ENCODE data around the gene AP3S1.
"Not testable (repeated sequence)": the region's sequence is repeated elsewhere in the genome, so short reads cannot be mapped to it uniquely, and the experiment has no call there.

The AP3S1 gene

DNA sequence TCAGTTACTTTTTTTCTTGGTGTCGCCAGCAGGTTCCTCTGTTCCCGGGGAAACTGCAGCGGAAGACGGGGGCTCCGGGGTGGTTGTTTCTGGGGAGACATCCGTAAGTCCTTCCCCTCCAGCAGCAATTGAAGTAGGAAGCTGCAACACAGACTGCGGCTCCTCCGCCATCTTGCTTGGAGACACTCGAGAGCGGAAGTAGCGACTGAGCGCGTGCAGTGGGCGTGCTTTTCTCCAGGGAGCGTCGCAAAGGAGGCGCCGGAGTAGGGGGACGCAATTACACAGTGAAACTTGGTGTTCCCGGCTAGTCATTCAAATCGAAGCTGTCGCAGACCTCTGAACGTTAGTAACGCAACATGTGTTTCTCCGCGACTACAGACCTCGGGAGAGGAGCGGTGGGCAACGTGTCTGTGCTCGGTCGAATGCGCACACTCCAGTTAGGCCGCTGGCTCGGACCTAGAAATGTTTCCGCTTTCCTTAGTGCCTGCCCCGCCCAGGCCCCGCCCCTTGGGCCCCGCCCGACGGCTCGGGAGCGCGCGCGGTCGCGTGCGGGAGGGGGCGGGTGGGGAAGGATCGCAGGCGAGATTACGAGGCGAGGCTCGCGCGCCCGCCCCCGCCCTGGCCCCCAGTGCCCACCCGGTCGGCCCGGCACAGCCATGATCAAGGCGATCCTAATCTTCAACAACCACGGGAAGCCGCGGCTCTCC, at the start of gene AP3S1, which contains the start of gene ATG12:
Gene AP3S1 (plus strand): TSS at position 554 of the 707 bp plus-strand sequence. CDS start 103 bp downstream, at position 657.
Gene ATG12 (minus strand): TSS at position 184 of the 707 bp plus-strand sequence. CDS start 13 bp downstream, at position 171.
- peak; percentile 81 for DNase-seq

DNA sequence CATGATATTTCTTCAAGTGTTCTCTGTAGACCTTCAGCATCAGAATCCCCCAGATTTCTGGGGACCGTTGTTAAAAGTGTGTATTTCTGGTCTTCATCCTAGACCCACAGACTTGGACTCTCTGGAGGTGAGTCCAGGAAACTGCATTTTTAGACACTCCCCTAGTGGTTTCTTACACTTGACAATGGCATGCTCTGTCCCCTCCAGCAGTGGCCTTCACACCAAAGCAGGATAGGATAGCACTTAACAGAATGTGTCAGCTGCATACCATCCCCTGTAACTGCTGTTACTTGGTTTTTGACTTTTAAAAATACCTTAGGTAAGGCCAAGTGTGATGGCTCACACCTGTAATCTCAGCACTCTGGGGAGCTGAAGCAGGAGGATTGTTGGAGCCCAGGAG, 46.0 kb upstream of the AP3S1 start:
- DNase-seq, result no peak

- DNase-seq, result no peak
Measured at GRCh38 chr5:115796656-115797055, 45.1 kb upstream of the AP3S1 start.

GRCh38 chr5:115798252-115798651, 43.5 kb upstream of the AP3S1 start:
- DNase-seq, result no peak

DNA sequence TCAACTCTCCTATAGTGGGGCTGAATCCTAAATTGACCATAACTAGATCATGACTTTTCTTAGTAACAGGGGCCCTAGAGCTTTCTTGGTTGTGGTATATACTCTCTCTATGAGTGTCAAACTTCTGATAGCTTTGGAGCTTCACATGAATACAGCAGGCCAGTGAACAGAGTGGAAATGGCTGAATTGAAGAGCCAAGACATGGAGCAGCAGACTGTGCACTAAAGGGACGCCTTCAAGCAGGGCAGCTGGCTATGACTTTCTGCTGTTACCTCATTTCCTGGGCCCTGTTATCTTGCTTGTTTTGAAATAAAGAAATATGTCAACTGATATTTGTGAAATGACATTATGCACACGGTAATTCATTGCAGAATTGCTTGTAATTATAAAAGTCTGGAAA, 41.6 kb upstream of the AP3S1 start:
- no peak for DNase-seq

GRCh38 chr5:115801152-115801551, 40.6 kb upstream of the AP3S1 start:
- DNase-seq, result no peak

DNA sequence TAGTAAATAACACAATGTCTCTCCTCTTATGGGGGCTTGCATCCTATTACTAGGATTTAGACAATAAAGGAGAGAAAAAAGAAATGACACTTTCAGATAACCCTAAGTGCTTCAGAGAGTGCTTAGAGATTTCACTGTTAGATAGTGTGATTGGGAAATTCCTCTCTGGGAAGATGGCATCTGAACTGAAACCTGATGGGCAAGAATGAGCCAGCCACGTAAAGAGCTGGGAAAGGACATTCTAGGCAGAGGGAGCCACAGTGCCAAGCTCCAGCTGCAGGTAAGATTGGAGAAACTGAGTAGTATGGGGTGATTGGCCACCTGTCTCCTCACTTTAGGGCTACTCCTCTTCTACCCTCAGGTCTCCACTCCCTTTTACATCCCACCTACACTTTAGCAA, 39.8 kb upstream of the AP3S1 start:
- no peak for DNase-seq

DNA sequence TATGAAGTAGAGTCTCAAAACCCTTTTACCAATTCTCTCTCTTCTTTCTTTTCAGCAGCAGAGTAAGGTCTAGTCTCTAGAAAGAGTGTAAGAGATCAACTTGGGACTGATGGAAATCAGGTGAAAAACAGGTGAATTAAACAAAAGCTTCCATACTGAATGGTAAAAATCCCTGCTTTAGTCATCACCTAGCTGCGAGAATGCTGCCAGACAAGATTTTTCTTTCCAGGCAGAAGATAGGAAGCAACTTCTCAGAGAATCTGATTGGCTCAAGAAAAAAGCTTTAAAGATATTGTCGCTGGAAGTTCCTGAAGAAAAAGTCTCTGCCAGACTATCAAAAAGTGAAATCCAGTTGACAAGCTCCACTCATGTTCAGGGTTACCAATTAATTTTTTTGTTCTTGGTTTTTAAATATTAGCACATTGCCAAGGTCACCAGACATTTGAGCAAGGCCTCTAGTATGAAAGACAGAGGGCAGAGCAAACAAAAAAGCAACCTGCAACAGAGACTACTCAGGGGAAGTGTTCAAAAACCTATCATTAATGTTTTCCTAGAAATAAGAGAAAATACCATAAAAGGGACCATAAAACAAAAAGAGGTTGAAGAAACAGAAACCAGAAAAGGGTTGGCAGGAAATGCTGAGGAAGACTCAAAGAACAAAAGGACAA, 34.6 kb upstream of the AP3S1 start:
- no peak for DNase-seq

GRCh38 chr5:115807654-115808052, 34.1 kb upstream of the AP3S1 start:
- no peak for DNase-seq

- not testable (repeated sequence) for DNase-seq
Measured at GRCh38 chr5:115808066-115808465, 33.7 kb upstream of the AP3S1 start.

DNA sequence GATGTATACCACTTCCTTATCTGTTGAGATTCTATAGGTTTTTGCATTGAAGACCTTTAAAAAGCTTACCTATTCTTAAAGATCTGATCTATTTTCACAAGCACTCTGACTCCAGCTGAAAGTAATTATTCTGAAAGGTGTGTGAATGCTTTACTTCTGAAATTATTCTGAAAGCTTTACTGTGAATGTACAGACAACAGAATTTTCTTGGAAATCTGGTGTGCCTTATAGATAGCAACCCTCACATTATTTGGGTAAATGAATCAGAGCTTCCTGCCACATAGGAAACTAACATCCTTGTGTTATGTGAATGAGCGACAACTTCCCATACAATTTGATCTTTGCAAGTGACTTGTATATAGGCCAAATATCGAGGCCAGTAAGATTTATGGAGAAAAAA, 31.8 kb upstream of the AP3S1 start:
- no peak for DNase-seq

DNA sequence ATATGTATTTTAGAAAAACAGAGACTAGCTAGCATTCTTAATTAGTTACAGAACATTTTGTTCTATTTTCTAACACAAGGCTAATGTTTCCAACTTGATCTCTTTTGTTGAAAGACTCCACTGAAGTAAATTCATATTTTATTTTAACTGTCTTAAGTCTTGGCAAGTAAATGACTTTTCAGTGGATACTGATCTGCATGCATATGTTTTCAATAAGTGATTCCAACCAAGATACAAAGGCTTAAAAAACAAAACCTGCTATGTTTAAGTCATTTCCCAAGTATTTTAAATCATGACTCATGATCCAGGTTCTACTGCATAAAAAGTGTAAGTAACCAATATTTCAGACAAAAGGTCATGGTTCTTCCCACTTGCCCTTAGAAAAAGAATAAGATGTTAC, 31.0 kb upstream of the AP3S1 start:
- DNase-seq, result peak; percentile 32

GRCh38 chr5:115811406-115811805, 30.3 kb upstream of the AP3S1 start:
- DNase-seq, result no peak

DNA sequence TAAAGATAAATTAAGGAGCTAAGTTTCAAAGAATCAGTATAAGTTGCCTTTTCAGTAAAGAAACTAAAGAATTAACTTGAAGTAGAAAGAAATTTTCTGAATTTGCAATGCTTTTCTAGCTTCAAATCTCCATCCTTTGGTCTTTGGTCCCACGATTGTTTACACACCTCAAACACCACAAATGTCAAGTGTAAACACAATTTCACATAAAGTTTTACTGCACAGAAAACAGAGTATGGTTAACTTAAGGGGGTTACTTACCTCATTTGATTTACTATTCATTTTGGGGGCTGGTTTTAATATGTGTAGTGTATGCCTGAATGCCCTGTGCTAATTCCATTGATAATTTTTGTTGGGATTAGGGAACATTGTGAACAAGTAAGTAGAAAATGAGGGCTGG, 29.4 kb upstream of the AP3S1 start:
- DNase-seq, result no peak

DNA sequence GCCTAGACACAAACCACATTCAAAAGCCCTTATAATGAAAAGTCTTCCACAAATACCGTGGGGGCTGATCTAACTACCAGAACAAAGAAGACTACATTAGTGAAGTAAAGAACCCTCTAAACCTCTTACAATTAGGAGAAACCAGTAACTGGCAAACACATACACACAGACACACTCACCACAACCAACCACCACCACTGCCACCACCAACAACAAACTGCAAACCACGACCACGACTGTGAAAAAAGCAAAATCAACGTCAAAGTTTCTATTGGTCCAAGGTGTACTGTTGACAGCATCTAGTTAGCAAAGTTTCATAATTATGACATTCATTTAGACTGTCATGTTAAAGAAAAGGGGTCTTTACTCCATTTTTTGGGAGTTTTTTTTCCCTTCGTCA, 28.0 kb upstream of the AP3S1 start:
- DNase-seq, result no peak

- DNase-seq, result no peak
Measured at GRCh38 chr5:115815006-115815692, 26.6 kb upstream of the AP3S1 start.

DNA sequence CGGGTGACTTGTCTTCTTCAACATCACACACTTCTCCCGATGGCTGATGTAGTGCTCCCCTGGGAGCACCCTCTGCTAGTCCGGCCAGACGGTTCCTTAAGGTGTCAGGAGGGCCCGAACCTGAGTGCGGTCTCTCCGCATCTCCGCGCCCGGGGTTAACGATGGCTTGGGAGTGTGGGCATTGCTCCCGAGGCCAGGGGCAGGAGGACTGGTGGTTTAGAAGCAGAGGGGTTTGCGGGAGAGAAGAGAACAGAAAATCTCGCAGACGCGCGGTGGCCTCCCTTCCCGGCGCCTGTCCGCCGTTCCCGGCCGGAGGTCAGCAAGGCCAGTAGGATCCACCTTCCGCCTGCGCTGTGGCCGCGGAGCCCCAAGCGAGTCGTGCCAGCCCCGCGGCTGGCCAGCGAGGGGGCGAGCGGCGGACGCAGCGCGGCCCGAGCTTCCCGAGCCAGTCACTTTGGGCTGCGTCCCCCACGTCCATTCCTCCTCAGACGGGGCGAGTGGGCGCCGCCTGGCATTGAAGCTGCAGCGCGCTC, 26.0 kb upstream of the AP3S1 start:
- no peak for DNase-seq

- DNase-seq, result no peak
Measured at GRCh38 chr5:115816226-115817081, 25.3 kb upstream of the AP3S1 start, which contains the start of gene CDO1. TSS of gene CDO1 (minus strand) at chr5:115816659. CDS start at chr5:115816397, 262 bp downstream.

GRCh38 chr5:115817386-115817785, 24.3 kb upstream of the AP3S1 start:
- no peak for DNase-seq

- DNase-seq, result no peak
Measured at GRCh38 chr5:115818821-115819220, 22.9 kb upstream of the AP3S1 start.

GRCh38 chr5:115820846-115821245, 20.9 kb upstream of the AP3S1 start:
- no peak for DNase-seq

DNA sequence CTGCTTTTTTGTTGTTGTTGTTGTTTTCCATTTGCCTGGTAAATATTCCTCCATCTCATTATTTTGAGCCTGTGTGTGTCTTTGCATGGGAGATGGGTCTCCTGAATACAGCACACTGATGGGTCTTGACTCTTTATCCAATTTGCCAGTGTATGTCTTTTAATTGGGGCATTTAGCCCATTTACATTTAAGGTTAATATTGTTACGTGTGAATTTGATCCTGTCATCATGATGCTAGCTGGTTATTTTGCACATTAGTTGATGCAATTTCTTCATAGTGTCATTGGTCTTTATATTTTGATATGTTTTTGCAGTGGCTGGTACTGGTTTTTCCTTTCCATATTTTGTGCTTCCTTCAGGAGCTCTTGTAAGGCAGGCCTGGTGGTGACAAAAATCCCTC, 16.8 kb upstream of the AP3S1 start:
- not testable (repeated sequence) for DNase-seq

GRCh38 chr5:115825948-115826347, 15.8 kb upstream of the AP3S1 start:
- no peak for DNase-seq

All from amniotic stem cell (primary cell).